Measurements from ENCODE around the gene CEP164.
"Not testable (repeated sequence)": the region's sequence is repeated elsewhere in the genome, so short reads cannot be mapped to it uniquely, and the experiment has no call there.

The CEP164 gene

DNA sequence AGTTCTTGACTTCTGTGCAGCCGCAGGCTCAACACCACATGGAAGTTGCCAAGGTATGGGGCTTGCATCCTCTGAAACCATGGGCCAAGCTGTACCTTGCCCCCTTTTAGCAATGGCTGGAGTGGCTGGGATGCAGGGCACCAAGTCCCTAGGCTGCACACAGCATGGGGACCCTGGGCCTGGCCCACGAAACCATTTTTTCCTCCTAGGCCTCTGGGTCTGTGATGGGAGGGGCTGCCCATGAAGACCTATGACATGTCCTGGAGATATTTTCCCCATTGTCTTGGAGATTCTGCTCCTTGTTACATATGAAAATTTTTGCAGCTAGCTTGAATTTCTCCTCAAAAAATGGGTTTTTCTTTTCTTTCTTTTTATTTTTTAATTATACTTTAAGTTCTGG, 71.0 kb downstream of the CEP164 start:
- not testable (repeated sequence) for DNase-seq

DNA sequence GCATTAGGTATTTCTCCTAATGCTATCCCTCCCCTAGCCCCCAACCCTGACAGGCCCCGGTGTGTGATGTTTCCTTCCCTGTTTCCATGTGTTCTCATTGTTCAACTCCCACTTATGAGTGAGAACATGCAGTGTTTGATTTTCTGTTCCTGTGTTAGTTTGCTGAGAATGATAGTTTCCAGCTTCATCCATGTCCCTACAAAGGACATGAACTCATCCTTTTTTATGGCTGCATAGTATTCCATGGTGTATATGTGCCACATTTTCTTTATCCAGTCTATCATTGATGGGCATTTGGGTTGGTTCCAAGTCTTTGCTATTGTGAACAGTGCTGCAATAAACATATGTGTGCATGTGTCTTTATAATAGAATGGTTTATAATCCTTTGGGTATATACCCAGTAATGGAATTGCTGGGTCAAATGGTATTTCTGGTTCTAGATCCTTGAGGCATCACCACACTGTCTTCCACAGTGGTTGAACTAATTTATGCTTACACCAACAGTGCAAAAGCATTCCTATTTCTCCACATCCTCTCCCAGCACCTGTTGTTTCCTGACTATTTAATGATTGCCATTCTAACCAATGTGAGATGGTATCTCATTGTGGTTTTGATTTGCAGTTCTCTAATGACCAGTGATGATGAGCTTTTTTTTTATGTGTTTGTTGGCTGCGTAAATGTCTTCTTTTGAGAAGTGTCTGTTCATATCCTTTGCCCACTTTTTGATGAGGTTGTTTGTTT, 71.6 kb downstream of the CEP164 start:
- not testable (repeated sequence) for DNase-seq

DNA sequence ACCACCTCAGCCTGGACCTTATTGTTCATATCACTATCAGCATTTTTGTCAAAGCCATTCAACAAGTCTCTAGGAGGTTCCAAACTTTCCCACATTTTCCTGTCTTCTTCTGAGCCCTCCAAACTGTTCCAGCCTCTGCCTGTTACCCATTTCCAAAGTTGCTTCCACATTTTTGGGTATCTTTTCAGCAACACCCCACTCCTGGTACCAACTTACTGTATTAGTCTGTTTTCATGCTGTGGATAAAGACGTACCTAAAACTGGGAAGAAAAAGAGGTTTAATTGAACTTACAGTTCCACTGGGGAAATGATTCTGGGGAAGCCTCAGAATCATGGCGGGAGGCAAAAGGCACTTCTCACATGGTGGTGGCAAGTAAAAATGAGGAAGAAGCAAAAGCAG, 78.2 kb downstream of the CEP164 start:
- DNase-seq, result peak in 2 of 4 experiments; percentile 17 to 18

DNA sequence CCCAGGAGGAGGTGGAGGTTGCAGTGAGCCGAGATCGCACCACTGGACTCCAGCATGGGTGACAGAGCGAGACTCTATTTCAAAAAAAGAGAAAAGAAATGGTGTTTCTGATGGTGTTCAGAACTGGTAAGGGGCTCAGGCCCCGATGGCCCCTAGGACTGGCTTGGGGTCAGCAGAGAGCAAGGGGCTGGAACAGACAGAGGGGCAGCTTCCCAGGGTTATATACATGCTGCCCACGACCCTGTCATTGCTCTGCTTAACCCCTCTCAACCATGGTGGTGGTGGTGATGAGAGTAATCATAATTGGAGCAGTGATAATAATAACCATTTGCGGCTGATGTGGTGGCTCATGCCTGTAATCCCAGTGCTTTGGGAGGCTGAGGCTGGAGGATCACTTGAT, 79.4 kb downstream of the CEP164 start:
- DNase-seq, result no peak

DNA sequence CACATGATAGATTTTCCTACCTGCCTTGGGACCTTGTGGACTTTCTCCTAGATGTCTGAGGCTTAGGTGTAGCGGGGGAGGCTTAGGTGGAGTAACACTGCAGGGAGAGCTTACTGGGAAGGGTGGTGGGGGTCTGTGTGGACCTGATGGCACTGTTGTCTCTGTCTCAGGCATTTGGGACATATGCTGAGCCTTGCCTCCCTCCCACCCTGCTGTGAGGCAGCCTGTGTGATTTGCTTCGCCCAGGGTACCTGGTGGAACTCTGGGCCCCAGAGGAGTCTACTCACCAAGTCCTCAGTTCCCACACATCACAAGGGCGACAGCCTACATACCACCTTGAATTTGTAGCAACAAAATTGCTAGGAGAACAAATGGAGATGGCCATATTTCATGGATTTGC, 80.7 kb downstream of the CEP164 start:
- DNase-seq, result no peak

DNA sequence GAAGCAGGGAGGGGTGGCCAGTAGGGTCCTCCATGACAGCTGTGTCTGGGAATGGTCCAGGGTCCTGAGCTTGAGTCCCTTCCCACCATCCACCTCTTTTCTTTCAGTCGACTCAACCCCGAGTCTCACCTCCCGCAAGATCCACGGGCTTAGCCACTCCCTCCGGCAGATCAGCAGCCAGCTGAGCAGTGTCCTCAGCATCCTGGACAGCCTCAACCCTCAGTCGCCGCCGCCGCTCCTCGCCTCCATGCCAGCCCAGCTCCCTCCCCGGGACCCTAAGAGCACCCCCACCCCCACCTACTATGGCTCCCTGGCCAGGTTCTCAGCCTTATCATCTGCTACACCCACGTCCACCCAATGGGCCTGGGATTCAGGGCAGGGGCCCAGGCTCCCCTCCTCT, 81.9 kb downstream of the CEP164 start:
- DNase-seq, result no peak

DNA sequence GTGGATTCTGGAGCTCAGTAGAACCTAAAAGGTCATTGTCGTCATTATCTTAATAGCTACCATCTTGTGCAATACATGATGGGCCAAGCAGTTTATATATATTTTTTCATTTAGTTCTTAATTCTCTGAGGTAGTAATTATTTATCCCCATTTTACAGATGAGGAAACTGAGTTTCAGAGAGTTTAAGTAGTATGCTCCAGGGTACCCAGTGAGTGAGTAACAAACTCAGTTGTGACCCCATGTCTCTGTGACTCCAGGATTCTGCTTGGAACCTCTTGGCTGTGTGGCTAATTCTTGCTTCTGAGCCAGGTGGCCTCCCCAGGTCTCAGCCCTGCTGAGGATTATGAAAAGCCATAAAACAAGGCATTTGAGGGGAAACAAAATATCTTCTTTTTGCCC, 82.6 kb downstream of the CEP164 start:
- DNase-seq, result no peak

DNA sequence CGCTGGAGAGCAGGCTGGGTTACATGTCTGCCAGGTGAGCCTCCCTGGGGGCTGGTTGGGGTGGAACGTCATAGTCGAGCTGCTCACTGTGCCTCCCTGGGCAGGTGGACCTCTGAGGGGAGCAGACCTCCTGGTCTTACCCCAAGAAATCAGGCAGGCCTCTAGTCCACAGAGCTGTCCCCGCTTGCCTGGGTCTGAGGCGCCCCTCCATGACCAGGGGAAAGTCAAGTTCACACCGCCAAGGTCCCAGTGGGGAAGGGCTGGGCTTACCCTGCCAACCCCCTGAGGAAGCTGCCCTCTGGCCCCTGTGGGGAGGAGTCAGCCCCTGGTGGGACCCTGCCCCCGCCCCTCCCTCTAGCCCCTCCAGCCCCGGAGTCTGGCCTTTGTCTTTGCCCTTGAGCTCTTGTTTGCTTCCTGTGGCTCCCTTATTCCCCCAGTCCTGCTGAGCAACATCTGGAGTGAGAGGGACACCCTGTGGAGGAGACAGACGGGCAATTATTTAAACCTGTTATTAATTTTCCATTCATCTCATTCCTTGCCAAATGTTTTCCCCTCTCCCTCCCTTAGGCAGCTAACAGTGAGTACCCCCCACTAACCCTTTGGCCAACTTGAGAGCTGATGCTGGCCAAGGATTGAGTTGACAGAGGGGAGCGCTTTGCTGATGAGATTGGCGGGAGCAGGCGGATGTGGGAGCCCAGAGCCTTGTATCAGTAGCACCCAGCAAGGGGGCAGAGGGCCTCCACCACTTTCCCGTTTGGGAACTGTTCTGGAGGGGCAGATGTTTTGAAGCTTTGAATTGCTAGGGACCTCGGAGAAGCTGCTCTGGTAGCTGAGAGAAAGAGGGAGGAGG, 83.4 kb downstream of the CEP164 start:
- no peak for DNase-seq

DNA sequence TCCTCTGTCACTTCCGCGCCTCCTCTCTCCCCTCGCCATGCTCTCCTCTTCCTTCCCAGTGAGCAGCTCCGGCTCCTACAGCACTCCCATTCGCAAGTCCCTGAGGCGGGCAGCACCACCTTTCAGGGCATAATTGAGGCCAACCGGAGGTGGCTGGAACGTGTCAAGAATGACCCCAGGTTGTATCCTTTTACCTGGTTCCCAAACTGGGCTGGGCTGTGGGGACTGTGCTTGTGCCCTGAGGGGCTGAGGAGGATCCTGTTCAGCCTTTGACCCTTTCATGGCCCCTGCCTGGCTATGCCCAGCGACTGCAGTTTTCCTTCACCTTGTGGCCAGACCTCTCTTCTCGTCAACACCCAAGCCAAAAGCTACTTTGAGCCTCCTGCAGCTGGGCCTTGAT, 84.1 kb downstream of the CEP164 start:
- no peak for DNase-seq

DNA sequence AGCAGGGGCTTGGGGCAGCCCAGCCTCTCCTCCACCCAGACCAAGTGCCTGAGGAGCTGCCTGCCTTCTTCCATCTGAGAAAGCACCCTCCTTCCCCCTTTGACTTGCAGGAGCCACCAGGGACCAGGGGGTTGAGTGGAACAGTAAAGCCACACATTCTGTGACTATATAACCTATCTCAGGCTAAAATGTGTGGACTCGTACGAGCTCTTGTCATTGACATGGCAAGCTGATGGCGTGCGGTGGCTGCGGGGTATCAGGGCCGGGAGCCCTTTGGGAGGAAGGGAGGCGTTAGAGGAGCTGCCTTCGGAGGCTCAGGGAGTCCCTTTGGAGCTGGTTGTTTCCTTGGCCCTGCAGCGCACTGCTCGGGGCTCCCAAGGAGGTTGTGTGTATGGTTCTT, 84.5 kb downstream of the CEP164 start:
- DNase-seq, result no peak

DNA sequence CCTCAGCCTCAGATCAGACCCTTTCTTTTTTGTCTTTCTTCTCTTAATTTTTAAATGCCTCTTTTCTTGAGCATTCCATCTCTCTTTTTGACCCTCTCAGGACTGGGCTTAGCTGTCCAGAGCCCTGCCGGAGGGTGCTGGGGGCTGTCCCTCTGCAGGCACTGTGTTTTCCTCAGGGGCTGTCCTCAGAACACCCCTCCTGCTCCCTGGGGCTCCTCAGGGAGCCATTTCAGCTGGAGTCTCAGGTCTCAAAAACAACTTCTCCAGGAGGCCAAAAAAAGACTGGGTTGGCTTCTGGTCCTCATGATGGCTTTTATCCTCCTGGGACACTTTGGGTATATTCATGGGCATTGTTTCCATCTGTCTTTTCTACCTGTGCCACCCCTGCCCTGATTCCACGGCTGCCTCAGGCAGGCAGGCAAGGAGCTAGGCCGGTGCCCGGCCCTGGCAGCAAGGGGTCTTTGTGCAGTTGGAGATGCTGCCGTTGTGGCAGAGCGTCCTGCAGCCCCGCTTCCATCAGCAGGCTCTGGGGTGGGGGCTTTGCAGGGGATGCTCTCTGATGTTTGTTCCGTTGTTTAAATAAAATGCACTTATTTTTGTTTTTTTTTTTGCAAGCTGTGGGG, 85.1 kb downstream of the CEP164 start:
- DNase-seq, result no peak

DNA sequence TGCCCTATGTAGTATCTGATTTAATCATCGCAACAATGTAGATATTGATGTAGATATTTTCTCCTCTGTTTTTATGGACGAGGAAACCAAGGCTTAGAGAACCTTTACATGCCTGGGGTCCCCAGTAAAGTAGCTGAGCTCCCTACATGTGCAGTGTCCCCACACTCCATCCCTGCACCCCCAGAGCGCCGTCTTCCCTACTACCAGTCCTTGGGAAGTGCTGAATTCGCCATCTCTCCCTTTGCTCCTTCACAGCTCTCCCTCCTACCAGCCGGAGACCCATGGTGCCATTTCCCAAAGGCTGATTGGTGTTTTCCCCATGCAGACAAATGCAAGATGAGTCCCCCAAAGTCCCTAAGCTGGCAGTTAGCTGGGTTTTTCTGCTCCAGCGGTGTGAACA, 86.0 kb downstream of the CEP164 start:
- DNase-seq, result no peak

DNA sequence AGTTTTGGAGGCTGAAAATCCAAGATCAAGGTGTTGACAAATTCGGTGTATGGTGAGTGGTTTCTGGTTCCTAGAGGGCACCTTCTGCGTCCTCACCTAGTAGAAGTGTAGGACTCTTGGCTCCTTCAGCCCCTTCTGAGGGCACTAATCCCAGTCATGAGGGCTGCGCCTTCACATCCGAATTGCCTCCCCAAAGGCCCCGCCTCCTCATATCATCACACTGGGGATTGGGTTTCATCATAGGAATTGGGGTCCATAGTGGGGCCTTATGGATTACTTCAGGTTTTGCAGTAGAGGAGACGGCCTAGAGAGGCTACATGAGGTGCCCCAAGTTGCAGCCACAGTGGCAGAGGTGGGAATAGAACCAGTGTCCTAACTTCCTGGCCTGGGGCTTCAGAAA, 87.1 kb downstream of the CEP164 start:
- DNase-seq, result no peak

DNA sequence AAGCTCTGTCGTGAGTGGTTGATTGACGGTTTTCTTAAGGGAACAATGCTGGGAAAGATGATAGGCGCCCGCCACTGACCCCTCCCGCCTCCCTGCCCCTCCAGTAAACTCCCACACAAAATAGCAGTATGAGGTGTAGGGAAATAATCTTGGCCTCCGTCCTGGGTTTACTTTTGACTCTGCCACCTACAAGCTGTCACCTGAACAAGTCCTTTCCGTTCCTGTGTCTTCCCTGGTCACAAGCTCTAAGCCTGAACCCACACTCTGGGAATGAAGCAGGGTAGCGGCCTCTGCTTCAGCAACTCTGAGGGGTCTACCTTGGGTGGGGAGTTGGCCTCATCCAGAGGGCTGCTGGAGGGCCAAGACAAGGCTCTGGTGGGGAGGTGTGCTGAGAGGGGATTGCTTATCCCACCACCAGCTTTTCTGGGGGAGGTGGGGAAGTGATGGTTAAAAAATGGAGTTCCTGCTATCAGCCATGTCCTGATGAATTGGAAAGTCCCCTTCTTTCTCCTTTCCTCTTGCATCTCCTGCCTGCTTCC, 87.8 kb downstream of the CEP164 start:
- no peak for DNase-seq

DNA sequence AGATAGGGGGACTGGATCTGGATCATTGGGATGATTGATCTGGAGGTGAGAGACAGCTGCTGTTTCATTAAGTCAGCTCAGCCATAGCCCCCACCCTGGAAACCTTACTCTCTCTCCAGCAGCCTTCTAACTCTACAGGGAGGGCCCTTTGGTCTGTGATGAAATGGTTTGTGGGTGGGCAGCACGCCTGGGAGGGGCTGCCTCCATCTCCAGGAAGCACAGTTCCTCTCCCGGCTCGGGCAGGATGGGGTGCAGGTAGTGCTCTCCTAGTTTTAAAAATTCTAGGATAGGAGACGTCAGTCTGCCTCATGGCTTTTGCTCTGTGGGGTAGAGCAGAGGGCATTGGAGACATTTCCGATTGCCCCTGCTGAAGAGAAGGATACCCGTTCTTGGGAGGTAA, 89.7 kb downstream of the CEP164 start:
- DNase-seq, result no peak

DNA sequence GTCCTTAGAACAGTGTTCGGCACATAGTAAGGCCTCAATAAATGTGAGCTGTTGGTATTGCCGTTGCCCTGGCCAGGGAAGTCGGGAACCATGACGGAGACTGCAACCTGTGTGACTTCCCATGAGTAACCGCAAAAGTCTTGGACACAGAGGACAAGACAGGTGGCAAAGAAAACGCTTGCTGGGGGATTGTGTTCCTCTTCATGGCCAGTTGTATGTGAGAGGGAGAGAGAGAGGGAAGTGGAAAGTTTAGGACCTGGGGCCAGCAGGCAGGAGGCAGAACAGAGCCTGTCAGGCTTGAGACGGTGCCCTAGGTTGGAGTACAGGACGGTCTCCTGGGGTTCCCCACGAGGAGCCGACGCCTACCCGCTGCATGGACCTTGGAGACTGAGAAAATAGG, 90.2 kb downstream of the CEP164 start:
- DNase-seq, result no peak

DNA sequence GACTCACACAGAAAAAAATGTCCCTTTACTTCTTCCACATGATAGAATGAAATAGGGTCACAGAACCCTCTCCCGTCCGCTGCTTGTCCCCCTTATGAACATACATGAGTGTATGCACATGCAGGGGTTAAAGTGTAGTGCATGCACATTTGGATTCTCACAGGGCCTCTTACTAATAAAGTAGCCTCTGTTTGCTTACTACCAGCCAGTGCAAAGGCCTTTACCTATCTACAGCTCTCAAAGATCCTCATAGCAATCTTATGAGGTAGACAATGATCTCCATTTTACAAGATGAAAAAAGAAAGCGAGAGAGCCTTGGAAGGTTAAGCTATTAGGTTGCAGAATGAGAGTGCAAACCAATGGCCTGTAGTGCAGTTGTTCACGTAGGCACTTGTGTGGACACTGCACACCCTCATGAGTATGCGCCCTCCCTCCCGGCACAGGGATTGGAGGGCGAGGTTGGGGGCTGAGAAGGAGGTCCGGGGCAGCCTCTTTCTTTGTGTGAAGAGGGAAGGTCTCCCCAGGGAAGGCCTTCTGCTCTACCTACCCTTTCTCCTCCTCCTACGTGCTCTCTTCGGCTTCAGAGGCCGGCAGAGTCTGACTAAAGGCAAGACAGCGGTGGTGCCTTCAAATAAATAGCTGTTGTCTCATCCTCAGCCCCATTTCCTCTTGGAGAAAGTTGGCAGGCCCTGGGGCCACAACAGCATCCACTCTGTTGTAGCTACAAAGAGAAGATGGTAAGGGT, 91.3 kb downstream of the CEP164 start:
- DNase-seq, result no peak

DNA sequence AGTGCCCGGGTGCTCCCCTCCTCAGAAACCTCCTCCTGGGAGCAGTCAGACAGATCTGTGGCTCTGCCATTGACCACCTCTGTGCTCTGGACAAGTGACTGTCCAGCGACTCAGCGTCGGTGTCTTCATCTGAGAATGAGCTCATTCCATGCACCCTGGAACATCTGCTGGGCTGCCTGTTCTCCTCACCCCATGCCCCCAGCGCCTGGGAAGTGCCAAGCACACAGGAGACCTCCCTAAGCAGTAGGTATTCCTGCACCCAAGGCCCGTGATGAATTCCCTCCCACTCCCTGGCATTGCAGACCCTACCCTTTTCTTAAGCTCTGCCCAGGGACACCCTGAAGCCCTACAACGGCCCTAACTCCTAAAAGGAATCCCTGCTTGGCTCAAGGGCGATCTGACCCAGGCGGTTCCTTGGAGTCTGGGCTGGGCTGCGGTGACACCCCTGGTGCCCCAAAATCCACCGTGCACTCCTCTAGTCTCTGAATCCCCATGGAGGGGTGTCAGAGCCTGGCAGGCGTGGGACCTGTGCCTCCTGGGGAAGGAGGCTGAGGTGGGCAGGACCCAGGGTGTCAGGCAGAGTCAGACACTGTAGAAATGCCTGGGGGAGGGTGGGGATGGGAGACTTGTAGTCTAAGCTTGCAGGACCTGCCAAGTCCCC, 92.0 kb downstream of the CEP164 start:
- DNase-seq, result no peak

DNA sequence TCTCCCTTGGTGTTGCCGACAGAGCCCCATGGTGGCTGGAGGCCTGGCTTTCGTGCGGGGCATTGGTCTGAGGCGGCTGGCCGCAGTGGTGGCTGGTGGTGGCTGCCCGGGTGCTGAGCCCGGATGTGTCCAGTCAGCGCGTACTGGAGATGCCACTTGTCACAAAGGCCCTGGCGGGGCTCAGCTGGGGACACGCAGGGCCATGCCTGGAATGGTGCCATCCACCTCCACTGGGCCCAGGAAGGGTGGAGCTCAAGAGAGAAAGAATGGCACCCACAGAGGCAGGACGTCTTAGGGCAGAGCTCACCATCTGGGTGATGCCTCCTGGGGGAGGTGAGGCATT, 92.5 kb downstream of the CEP164 start:
- no peak for DNase-seq

DNA sequence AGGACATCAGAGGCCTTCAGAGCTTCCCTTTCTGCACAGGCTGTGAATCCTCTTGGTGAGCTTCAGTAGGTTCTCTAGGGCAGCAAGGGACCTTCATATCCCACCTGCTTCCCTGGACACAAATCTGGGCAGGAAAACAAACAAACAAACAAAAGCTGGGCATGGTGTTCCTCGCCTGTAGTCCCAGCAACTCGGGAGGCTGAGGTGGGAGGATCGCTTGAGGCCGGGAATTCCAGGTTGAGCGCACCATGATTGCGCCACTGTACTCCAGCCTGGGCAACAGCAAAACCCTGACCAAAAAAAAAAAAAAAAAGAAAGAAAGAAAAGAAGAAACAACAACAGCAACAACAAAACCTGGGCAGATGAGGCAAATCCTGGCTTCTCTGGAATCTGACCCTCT, 92.9 kb downstream of the CEP164 start:
- DNase-seq, result no peak

DNA sequence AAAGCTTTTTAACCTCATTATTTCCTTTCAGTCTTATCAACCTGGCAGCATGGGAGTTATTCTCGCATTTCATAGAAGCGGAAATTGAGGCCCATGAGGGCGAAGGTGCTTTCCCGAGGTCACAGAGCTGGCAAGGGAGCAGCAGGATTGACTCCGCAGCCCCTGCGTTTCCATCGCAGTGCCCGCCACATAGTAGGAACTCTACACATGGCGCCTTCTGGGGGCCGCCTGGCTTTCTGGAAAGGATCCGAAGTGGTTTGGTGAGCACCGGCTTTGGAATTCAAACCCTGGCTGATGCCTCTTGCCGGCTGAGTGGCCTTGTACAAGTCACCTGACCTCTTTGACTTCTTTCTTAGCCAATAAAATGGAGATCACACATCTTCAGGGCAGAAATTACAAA, 93.4 kb downstream of the CEP164 start:
- no peak for DNase-seq

DNA sequence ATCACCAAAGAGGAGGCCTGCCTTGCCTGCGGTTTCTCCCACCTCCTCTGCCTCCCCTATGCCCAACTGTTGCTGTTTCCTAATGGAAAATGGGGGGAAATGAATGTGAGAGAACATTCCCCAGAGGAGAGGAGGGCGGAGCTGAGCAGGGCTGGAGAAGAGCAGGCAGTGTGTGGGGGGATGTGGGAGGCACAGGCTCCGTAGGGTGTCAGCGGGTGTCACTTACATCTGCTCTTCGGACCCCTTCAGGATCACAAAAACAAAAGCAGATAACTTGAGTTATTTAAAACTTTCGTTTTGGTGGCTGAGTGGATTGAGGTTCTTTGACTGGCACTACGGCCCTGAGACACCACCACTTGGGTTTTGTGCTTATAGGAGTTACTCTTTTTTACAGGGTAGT, 93.8 kb downstream of the CEP164 start:
- no peak for DNase-seq
